Stomach smooth muscle (tissue), 2 donors: ENCODE results near the gene NEDD4L.
"Not testable (repeated sequence)": the region's sequence is repeated elsewhere in the genome, so short reads cannot be mapped to it uniquely, and the experiment has no call there.

ENCODE experiments used
- H3K27ac ChIP-seq: one replicate; pipeline ENCODE4 v1.7.0; 2013; ENCODE audit warnings: mild to moderate bottlenecking, low read length, inconsistent platforms
- H3K27me3 ChIP-seq, 2 donors: one replicate each; pipeline ENCODE4 v1.7.0; 2013; ENCODE audit warnings: low read length in 2 of 2; ENCODE audit not compliant: insufficient read depth in 2 of 2, control insufficient read depth in 1 of 2
- H3K36me3 ChIP-seq, 2 donors: one replicate each; pipeline ENCODE4 v1.7.0; 2013; ENCODE audit warnings: low read length in 2 of 2; ENCODE audit not compliant: control insufficient read depth in 2 of 2, insufficient read depth in 2 of 2
- H3K4me1 ChIP-seq: one replicate; pipeline ENCODE4 v1.7.0; 2013; ENCODE audit warnings: low read length; ENCODE audit not compliant: control insufficient read depth, insufficient read depth
- H3K4me3 ChIP-seq, 2 donors: one replicate each; pipeline ENCODE4 v1.7.0; 2013; ENCODE audit warnings: low read length in 2 of 2
- H3K9ac ChIP-seq, 2 donors: one replicate each; pipeline ENCODE4 v1.7.0; 2013; ENCODE audit warnings: low read length in 2 of 2, mild to moderate bottlenecking in 1 of 2
- H3K9me3 ChIP-seq, 2 donors: one replicate each; pipeline ENCODE4 v1.7.0; 2013; ENCODE audit warnings: low read length in 2 of 2; ENCODE audit not compliant: control insufficient read depth in 2 of 2
- donor health status: healthy.
- donor health status: Pancreatic carcinoma.

NEDD4L gene

GRCh38 chr18:58279504-58280175, 235.6 kb downstream of the NEDD4L start:
- no peaks in the 10 kb centered on the region for H3K36me3 ChIP-seq
- no peaks in the 10 kb centered on the region for H3K9me3 ChIP-seq
- H3K27ac ChIP-seq: no peak overlapping the region
- H3K9ac ChIP-seq: no peak overlapping the region
- no peak overlapping the region for H3K4me3 ChIP-seq
- peaks cover 5% of the 10 kb centered on the region for H3K4me1 ChIP-seq
- no peaks in the 10 kb centered on the region for H3K27me3 ChIP-seq

- Histone ChIP-seq H3K27me3 (no peaks in the 10 kb centered on the region), H3K36me3 (no peaks in the 10 kb centered on the region), H3K9ac (no peak overlapping the region), H3K9me3 (no peaks in the 10 kb centered on the region), H3K4me3 (no peak overlapping the region), H3K27ac (no peak overlapping the region), H3K4me1 (peaks cover 5% of the 10 kb centered on the region)
These were observed 236.2 kb downstream of the NEDD4L start for GRCh38 chr18:58280191-58280590.

GRCh38 chr18:58282872-58283271, 238.8 kb downstream of the NEDD4L start:
- H3K27ac ChIP-seq, H3K9ac ChIP-seq, H3K27me3 ChIP-seq, H3K4me3 ChIP-seq, H3K4me1 ChIP-seq, H3K9me3 ChIP-seq, H3K36me3 ChIP-seq: not testable (repeated sequence)

GRCh38 chr18:58284699-58285448, 240.8 kb downstream of the NEDD4L start:
- H3K9me3 ChIP-seq: no peaks in the 10 kb centered on the region
- H3K4me3 ChIP-seq: no peak overlapping the region
- no peaks in the 10 kb centered on the region for H3K4me1 ChIP-seq
- no peaks in the 10 kb centered on the region for H3K27me3 ChIP-seq
- no peaks in the 10 kb centered on the region for H3K36me3 ChIP-seq
- no peak overlapping the region for H3K27ac ChIP-seq
- H3K9ac ChIP-seq: no peak overlapping the region

- no peaks in the 10 kb centered on the region for H3K4me1 ChIP-seq
- no peak overlapping the region for H3K27ac ChIP-seq
- H3K9me3 ChIP-seq: no peaks in the 10 kb centered on the region
- H3K27me3 ChIP-seq: no peaks in the 10 kb centered on the region
- no peak overlapping the region for H3K4me3 ChIP-seq
- no peaks in the 10 kb centered on the region for H3K36me3 ChIP-seq
- H3K9ac ChIP-seq: no peak overlapping the region
These were observed 241.6 kb downstream of the NEDD4L start for GRCh38 chr18:58285449-58286130.

- Histone ChIP-seq H3K4me3 (no peak overlapping the region), H3K9me3 (no peaks in the 10 kb centered on the region), H3K27ac (no peak overlapping the region), H3K27me3 (no peaks in the 10 kb centered on the region), H3K4me1 (no peaks in the 10 kb centered on the region), H3K36me3 (no peaks in the 10 kb centered on the region), H3K9ac (no peak overlapping the region)
These were observed 242.8 kb downstream of the NEDD4L start for GRCh38 chr18:58286632-58287352.

GRCh38 chr18:58287353-58288274, 243.6 kb downstream of the NEDD4L start:
- Histone ChIP-seq H3K36me3 (no peaks in the 10 kb centered on the region), H3K27me3 (no peaks in the 10 kb centered on the region), H3K4me3 (no peak overlapping the region), H3K9ac (no peak overlapping the region), H3K4me1 (no peaks in the 10 kb centered on the region), H3K27ac (no peak overlapping the region), H3K9me3 (no peaks in the 10 kb centered on the region)

- Histone ChIP-seq H3K27ac (no peak overlapping the region), H3K4me1 (no peaks in the 10 kb centered on the region), H3K27me3 (no peaks in the 10 kb centered on the region), H3K9me3 (no peaks in the 10 kb centered on the region), H3K9ac (no peak overlapping the region), H3K4me3 (no peak overlapping the region), H3K36me3 (no peaks in the 10 kb centered on the region)
These were observed 245.1 kb downstream of the NEDD4L start for GRCh38 chr18:58288921-58289797.

GRCh38 chr18:58290116-58290695, 246.2 kb downstream of the NEDD4L start:
- H3K9me3 ChIP-seq: no peaks in the 10 kb centered on the region
- no peak overlapping the region for H3K4me3 ChIP-seq

More at GRCh38 chr18:58290116-58290695, 246.2 kb downstream of the NEDD4L start:
- Histone ChIP-seq H3K9ac (no peak overlapping the region), H3K27me3 (no peaks in the 10 kb centered on the region), H3K36me3 (no peaks in the 10 kb centered on the region), H3K4me1 (no peaks in the 10 kb centered on the region), H3K27ac (no peak overlapping the region)
